GM18858 (cell line): Measurements from ENCODE around the gene SH3PXD2B.
"Not testable (repeated sequence)": the region's sequence is repeated elsewhere in the genome, so short reads cannot be mapped to it uniquely, and the experiment has no call there.

Experiments used
- ATAC-seq: cut with Tn5 transposase; IDR thresholded peaks from one replicate; pipeline ENCODE4 v1.9.1; 2021; ENCODE audit not compliant: unreplicated experiment

The SH3PXD2B gene

DNA sequence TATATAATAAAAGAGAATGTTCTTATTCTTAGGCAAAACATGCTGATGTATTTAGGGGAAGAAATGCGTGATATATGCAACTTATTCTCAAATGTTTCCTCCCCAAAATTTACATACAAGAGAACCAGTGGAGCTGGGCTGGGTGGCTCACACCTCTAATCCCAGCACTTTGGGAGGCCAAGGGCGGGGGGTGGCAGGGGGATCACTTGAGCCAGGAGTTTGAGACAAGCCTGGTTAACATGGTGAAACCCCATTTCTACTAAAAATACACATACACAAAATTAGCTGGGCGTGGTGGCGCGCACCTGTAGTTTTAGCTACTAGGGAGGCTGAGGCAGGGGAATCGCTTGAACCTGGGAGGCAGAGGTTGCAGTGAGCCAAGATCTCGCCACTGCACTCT lies 143.3 kb downstream of the SH3PXD2B start:
- no peak for ATAC-seq

DNA sequence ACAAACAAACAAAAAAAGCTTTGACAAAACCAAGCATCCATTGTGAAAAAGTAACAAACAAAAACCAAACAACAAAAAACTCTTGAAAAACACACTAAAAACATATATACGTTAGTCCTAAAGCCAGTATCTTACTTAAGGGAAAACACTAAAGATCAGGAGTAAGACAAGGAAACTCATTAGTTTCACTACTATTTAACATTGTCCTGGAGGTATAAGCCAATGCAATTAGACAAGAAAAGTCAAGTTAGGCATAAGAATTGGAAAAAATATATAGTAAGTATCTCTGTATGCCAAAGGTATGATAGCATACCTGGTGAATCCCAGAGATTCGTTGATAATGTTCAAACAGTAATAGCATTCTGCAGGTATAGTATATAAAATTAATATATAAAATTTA lies 148.9 kb downstream of the SH3PXD2B start:
- ATAC-seq, result no peak

DNA sequence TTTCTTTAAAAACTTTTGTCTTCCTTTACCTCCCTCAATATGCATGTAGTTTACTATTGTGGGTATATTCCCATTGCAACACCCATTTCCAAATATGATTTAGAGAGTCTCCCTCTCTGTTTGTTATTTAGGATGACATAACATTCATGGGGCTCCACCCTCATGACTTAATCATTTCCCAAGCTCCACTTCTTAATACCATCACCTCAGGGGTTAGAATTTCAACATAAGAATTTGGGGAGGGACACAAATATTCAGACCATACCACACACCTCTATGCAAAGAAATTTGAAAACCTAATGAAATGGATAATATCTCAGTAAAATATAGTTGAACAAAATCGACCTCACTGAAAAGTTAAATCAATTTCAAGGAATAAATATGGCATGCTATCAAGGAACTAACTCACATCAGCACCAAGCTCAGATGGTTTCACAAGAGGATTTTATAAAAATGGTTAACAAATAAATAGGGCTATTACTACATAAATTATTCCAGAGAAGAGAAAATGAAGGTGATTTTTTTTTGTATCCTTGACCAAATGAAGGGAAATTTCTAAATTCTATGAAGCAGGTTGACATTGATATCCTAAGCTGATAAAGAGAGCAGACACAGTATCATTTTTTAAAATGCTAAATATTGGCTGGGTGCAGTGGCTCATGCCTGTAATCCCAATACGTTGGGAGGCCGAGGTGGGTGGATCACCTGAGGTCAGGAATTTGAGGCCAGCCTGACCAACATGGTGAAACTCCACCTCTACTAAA lies 150.6 kb downstream of the SH3PXD2B start:
- ATAC-seq, result no peak

DNA sequence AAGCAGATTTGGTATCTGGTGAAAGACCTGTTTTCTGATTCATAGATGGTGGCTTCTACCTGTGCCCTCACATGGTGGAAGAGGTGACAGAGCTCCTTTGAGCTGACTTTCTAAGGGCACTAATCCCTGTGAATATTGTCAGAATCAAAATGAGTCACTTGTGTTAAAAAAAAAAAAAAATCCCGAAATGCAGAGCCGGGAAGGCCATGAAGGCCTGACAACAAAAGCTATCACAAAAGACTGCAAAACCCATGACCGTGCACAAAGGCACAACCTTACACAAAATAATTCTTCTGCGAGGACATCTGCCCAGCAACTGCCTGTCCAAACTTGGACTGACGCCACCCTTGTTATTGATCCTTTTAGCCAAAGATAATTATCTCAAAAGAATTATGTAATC lies 151.2 kb downstream of the SH3PXD2B start:
- no peak for ATAC-seq

DNA sequence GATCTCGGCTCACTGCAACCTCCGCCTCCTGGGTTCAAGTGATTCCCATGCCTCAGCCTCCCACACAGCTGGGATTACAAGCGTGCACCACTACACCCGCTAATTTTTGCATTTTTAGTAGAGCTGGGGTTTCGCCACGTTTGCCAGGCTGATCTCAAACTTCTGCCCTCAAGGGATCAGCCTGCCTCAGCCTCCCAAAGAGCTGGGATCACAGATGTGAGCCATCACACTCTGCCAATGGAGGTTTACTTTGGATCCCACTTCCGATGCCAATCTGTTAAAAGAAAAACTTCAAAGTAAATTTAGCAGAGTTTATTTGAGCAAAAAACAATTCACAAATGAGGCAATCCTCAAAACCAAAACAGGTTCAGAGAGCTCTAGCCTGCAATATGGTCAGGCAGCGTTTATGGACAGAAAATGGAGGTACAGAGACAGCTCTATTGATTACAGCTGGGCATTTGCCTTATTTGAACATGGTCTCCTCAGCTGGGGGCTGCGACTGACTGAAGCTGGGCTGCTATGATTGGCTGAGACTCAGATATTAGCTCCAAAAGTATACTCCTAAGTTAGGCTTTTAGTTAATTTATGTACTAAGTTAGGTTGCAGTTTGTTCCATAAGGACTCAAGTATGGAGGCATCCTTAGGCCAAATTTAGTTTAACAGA lies 152.1 kb downstream of the SH3PXD2B start:
- ATAC-seq, result no peak

DNA sequence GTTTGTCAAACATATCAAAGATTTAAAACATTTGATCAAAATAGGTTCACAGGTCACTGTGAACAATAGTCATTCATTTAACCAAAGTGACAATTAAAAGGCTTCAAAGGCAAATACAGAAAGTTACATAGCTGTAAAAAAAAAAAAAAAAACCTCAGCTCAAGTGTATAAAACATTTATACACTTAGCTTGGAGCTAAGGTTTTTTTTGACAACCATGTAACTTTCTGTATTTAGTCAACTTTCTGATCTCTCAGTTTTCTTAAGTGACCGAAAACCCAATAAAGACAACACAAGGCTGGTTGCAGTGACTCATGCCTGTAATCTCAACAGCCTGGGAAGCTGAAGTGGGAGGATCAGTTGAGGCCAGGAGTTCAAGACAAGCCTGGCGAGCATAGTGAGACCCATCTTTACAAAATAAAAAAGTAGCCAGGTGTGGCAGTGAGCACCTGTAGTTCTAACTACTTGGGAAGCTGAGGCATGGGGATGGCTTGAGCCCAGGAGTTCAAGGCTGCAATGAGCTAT lies 154.3 kb downstream of the SH3PXD2B start:
- ATAC-seq, result no peak

DNA sequence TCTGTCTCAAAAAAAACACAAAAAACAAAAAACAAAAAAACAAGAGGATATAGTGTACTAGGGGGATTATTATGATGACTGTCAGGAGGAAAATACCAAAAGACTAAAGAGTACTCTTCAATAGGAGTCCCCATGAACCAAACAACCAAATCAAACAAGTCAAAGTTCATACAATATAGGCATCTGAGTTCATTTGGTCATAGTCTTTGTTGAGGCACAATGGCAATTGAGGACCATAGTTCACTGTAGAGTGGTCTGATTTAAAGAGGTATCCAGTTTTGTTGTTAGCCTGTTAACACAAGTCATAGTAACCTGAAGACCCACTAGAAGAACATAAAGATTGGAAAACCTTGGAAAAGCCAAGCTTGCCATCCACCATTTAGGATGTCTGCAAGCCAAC lies 159.5 kb downstream of the SH3PXD2B start:
- ATAC-seq, result no peak

DNA sequence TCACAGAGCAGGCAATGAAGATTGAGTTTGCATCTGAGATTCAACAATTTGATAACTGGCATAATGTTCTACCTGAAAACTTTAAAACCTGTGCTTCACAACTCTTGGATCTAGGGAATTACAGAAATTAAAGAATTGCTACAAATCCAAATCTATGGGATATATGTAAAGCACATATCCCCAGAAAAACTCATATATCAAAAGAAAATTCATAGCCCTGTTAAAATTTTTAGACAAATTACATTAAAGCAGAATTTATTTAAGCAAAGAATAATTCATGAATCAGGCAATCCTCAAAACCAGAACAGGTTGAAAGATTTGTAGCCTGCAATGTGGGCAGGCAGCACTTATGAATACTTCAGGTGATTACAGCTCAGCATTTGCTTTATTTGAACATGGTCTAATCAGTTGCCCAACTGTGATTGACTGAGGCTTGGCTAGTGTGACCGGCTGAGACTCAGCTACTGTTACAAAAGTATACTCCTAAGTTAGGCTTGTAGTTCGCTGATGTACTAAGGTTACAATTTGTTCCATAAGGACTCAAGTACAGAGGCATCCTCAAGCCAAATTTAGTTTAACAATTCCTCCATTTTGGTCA lies 160.5 kb downstream of the SH3PXD2B start:
- ATAC-seq, result no peak

DNA sequence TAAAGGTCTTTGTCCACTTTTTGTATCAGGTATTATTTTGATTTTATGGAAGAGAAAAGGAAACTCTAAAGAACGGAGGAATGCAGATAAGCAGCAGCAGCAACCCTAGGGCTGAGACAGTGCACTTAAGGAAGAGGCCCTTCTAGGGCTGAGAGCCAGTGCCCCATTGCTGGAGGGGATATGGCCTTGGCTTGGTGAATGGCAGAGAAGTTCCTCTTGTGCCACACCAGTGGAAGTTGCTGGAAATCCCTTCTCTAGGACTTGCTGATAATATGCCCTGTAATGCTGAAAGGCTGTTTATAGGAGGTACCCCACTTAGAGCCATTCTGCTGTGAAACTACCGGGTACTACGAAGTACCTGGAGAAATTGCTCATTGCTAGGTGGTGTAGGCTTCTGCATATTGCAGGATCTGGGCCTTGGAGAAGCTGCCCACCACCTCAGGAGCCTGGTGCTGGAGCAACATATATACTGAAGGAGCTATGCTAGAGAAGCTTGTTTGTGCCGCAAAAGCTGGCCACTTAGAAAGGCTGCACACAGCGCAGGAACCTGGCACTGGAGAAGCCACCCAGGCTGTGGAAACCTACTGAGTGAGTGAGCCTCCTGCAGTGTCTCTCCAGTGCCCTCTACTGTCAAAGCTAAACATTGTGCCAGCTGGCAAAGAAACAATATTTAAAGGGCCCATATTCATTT lies 161.1 kb downstream of the SH3PXD2B start:
- peak; percentile 93 for ATAC-seq

DNA sequence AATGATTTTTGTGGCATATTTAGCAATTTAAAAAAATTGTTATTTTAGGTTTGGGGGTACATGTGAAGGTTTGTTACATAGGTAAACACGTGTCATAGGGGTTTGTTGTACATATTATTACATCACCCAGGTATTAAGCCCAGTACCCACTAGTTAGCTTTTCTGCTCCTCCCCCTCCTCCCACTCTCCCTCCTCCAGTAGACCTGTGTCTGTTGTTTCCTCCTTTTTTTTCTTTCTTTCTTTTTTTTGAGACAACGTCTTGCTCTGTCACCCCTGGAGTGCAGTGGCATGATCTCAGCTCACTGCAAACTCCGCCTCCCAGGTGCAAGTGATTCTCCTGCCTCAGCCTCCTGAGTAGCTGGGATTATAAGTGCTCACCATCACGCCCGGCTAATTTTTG lies 162.5 kb downstream of the SH3PXD2B start:
- ATAC-seq, result not testable (repeated sequence)

DNA sequence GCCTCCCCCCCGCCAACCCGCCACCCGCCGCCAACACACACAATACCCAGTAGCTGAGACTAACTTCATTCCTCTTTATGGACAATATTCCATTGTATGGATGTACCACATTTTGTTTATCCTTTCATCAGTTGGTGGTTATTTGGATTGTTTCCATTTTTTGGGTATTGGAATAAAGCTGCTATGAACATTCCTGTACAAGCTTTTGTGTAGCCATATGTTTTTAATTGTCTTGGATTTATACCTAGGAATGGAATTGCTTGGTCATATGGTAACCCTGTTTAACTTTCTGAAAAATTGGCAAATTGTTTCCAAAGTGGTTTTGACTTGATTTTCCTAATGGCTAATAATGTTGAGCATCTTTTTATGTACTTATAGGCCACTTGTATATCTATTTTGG lies 165.9 kb downstream of the SH3PXD2B start:
- ATAC-seq, result no peak

DNA sequence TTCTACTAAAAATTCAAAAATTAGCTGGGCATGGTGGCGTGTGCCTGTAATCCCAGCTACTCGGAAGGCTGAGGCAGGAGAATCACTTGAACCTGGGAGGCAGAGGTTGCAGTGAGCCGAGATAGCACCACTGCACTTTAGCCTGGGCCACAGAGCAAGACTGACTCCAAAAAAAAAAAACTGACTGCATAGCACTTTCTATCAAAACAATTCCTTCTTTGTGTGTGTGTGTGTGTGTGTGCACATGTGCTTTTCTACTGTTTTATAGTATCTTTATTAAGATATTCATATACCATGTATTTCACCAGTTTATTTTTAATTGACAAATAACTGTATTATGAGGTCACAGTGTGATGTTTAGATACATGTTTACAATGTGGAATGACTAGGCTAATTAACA lies 167.2 kb downstream of the SH3PXD2B start:
- ATAC-seq, result not testable (repeated sequence)

DNA sequence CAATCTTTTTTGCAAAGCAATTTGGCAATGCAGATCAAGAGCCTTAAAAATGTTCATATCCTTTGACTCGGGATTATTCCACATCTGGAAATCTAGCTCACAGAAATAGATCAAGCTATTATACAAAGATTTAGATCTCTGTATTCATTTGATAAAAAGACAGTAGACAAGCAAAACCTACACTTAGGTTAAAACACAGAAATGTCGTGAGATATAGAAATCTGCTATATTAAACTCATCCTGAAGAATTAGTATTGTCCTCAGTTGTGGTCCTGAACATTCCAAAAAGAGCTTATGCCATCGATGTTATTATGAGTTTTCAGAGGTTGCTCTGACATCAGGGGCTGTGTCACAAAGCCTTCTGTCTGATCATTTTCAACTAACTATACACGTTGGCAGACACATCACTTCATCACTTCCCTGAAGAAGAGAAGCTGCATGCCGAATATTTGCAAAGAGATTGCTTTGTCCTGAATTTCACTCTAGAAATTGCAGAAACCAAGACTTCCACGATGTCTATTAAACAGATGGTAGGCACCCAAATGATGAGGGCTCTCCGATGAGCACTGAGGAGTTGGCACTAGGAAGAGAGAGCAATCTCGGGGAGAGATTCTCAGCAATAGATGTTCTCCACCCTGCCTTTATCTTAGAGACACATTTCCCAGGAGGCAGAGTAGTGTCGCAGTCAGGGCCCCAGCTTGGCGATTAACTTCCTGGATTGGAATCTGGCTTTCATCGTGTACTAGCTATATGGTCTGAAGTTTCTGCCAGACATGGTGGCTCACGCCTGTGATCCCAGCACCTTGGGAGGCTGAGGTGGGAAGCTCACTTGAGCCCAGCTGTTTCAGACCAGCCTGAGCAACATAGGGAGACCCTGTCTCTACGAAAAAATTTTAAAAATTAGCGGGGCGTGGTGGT lies 168.8 kb downstream of the SH3PXD2B start:
- ATAC-seq, result no peak

DNA sequence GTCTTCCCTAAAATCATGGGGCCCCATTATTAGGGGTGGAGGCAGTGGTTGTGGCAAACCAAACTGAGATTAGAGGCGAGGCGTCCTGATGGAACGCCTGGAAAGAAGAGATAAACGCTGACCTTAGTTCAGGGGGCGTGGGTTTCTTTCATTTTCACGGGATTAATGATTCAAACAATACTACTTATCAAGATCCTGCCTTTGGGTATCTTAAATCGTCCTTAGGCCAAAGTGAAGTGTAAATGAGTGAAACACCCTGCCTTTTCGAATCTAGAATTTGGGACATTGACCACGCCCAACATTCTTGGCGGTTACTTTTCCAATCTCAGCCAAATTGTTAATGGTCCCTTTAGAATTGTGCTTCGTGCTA lies 169.7 kb downstream of the SH3PXD2B start:
- ATAC-seq, result no peak

DNA sequence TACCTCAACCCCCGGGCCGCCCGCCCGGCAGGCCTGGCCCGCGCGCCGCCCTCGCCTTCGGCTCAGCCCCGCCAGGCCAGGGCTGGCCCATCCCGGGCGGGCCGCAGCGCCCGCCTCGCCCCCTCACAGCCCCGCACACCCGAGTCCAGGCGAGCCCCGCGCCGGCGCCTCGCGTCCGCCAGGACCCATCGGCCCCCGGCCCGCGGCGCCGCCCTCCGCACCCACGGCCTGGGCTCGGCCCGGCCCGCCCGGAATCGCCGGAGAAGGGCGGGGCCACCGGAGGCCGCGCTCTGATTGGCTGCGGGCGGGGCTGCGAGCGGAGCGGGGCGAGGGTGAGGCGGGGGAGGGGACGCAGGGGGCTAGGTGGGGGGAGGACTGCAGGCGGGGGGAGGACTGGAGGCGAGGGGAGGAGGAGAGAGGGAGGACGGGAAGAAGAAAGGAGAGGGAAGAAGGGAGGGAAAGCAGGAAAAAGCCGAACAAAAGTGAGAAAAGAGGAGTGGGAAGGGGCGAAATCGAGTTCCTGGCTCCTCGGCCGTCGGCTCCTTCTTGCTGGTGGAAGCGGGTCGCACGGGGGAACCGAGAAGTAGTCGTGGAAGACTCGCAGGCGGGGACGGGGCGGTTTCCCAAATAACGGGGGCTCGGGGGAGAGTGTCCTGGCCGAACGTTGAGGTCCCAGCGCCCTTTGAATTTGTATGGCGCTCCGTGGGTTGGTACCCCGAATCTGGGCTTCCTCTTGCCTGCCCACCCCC lies 170.3 kb downstream of the SH3PXD2B start:
- ATAC-seq, result peak; percentile 65

DNA sequence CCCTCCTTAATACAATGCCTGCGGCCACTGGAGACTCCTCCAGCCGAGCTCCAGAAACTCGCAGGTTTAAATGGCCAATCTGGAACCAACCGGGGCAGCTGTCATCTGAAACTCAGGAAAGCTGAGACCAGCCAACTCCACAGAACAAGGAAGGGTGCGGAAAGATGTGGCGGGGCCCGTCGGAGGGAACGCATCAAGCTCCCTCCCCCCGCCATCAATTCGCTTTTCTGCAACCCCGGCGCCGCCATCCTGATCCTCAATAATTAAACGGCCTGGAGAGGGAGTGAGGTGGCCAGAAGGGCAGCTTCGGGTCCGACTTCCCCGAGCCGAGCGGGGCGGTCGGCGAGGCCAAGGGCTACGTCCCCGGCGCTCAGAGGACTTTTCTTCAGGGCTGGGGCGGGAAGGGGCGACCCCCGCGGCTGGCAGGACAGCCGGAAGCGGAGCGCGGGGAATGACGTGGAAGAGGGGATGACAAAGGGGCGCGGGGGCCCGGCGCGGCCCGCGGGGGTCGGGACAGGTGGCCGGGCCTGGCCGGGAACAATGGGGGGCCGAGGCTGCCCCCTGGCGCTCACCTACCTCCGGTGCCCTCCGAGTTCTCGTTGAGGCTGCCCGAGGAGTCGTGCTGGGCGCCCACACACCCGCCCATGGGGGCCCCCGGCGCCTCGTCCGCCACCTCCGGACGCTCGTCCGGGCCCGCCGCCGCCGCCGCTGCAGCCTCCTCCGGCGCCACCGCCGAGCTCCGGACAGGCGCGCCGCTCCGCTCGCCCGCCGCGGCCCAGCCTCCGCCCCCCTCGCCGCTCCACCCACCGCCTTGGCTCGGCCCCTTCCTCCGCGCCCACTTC lies 171.1 kb downstream of the SH3PXD2B start, which contains the start of gene UBTD2:
UBTD2 (minus strand) TSS at position 745 of the 842 bp plus-strand sequence; CDS start at position 646, 99 bp downstream.
- peak; percentile 82 for ATAC-seq

DNA sequence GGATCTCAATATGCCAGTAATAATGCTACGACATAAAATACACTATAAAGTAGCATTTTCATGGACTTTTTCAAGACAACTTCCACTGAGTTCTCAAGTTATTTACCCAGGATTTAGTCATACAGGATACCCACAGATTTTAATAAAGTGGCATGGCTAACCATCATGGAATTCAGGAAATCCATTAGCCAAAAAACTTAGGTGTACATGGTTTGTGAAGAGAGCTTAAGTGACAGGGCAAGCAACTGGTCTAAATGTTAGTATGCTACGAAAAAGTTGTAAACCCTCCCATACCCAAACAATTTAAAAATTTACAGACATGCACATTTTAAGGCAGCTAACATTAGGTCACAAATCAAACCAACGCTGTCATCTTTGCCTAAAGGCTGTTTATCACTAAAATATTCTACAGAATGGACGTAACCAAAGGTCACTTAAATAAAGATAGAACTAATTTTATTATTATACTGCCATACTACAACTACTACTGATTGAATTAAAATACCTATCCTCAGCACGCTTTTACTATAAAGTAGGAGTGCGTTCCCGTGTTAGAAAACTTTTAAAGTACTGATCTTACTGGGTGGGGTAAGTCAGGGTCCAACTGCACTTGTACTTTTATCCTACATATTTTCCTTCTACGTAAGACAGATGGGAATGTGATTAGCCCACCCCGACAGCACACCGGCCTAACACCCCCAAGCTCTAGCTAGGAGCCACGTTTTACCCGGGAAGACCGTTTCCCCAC lies 171.9 kb downstream of the SH3PXD2B start:
- ATAC-seq, result no peak

DNA sequence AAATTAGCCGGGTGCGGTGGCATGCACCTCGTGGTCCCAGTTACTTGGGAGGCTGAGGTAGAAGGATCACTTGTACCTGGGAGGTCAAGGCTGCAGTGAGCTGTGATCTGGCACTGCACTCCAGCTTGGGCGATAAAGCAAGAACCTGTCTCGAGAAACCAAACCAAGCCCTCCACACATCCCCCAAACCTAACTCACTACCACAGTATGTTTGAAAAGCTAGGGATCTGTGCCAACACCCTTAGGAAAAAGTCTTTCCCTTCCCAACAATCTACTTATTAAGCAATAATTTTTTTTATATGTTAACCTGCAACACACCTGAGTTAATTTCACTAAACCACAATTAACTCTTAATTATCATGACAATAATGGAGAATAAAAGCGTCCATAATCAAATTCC lies 173.0 kb downstream of the SH3PXD2B start:
- no peak for ATAC-seq
